Adrenal gland (tissue), 19 donors: ENCODE results near the gene RNF7. TPM values are rescaled to one million over a fixed set of nuclear protein-coding genes. Genes with fewer than 3 reads are reported as not detected.
"Not testable (repeated sequence)": the region's sequence is repeated elsewhere in the genome, so short reads cannot be mapped to it uniquely, and the experiment has no call there.

Experiments
- DNase-seq, 7 donors: peaks; one replicate each; pipeline ENCODE4 v3.0.0-alpha.2; 2019 to 2020
- H3K27ac ChIP-seq, 5 donors: fragments of 200-600 bp; sonication (generic) in 4 of 5; 1 replicate in 3 of 5; 2 replicates in 2 of 5; pipeline versions ENCODE4 v1.5.1 to v1.8.0; 2016 to 2020; ENCODE audit warnings: mild to moderate bottlenecking in 1 of 5
- H3K27me3 ChIP-seq: fragments of 200-600 bp; 2 replicates; pipeline ENCODE4 v1.8.0; 2021
- H3K36me3 ChIP-seq, 2 donors: fragments of 200-600 bp; replicated peaks in 1 of 2; 1 replicate in 1 of 2; 2 replicates in 1 of 2; pipeline versions ENCODE4 v1.5.1 to v1.8.0; 2018 to 2022
- H3K4me1 ChIP-seq, 2 donors: fragments of 200-600 bp; replicated peaks in 1 of 2; 1 replicate in 1 of 2; 2 replicates in 1 of 2; pipeline versions ENCODE4 v1.5.1 to v1.8.0; 2018 to 2021
- H3K4me3 ChIP-seq, 4 donors: fragments of 200-600 bp; sonication (generic) in 3 of 4; one replicate each; pipeline ENCODE4 v1.5.1; 2016 to 2018
- H3K9me3 ChIP-seq, 3 donors: fragments of 200-600 bp; sonication (generic) in 1 of 3; replicated peaks in 1 of 3; 1 replicate in 2 of 3; 2 replicates in 1 of 3; pipeline versions ENCODE4 v1.5.1 to v1.8.0; 2016 to 2021
- CTCF ChIP-seq, 6 experiments: fragments of 450-650 bp in 4 of 6; fragments of 200-600 bp in 2 of 6; sonication (generic) in 1 of 6; IDR thresholded peaks; 1 replicate in 5 of 6; 2 replicates in 1 of 6; pipeline versions ENCODE4 v1.5.1 to v1.8.0; 2016 to 2021; ENCODE audit warnings: antibody characterized with exemption in 6 of 6, mild to moderate bottlenecking in 2 of 6, moderate library complexity in 1 of 6
- POLR2A ChIP-seq, 2 donors: fragments of 450-650 bp; IDR thresholded peaks; one replicate each; pipeline ENCODE4 v1.6.1; 2017; ENCODE audit warnings: antibody characterized with exemption in 2 of 2, mild to moderate bottlenecking in 2 of 2, moderate library complexity in 1 of 2
- WGBS, 4 donors: extraction: QIAGEN DNeasy Blood & Tissue Kit in 2 of 4; methylation state at CpG; one replicate each; pipeline versions ENCODE4 v1.1.5 to v1.1.7; 2013 to 2017; 5-methylcytosine and 5-hydroxymethylcytosine counted together
- intact Hi-C, 2 donors: fragments of 100-400 bp; cut with DNase I; formaldehyde crosslinking; loops; one replicate each; pipeline versions ENCODE4 v1.14.1 to v1.15.0; 2022 to 2023
- long read RNA-seq, 10 donors: library from polyadenylated mRNA in 3 of 10; unstranded in 2 of 10; stranded (forward) in 1 of 10; transcript quantifications; one replicate each; pipeline ENCODE4 v2.0.0 and lab custom pipeline, GENCODE V29; 2021 to 2026
- polyA plus RNA-seq, 3 donors: library from polyadenylated mRNA; stranded (reverse); fragments of 200-250 nt in 2 of 3; fragments of 350-450 nt in 1 of 3; fragmentation: Illumina TruSeq in 1 of 3; extraction: RNeasy Lipid Tissue Mini Kit (QIAGEN cat#74804) in 1 of 3; gene quantifications; one replicate each; pipeline ENCODE4 v1.2.3, GENCODE V29; 2013 to 2014
- total RNA-seq, 9 donors: library from RNA; depleted of rRNA in 4 of 9; stranded (reverse); fragments of >200 nt in 4 of 9; fragments of 120-200 nt in 1 of 9; fragmentation: NEBNext Ultra II Directional in 1 of 9; extraction: Animal tissue kit (Norgen Biotek cat#: 25700) in 1 of 9; gene quantifications; one replicate each; pipeline versions ENCODE4 v1.1.0 to v1.2.4, GENCODE V29; 2013 to 2023
- donor health status: healthy with polysubstance abuse.
- donor health status: Bipolar disorder and iron deficiency.
- donor health status: DM: yes; HTN: yes; CAD: no.
- donor health status: DM: no; HTN: no; CAD: no.
- donor health status: DM: no; HTN: no; CAD: no.
- donor health status: DM: yes; HTN: yes; CAD: no.

The RNF7 gene
- total RNA-seq (100 to 1,000 TPM in 8 of 9 donors, 10 to 100 TPM in 1; 87.4 to 200 (median 127) TPM), polyA plus RNA-seq (100 to 1,000 TPM; 107 to 315 (median 247) TPM)
- long read RNA-seq, donor 1, transcript RNF7-202 (3 exons, 805 nt) = minor isoform, 32 of 276 reads
- long read RNA-seq, donor 1, transcript RNF7-201 (3 exons, 2,763 nt) = major isoform, 230 of 276 reads
- long read RNA-seq, donor 1, partial matches to known transcripts = 8 of 276 reads
- long read RNA-seq, donor 1, other reads (novel, unspliced or antisense) = 0 of 276 reads
- long read RNA-seq, donor 2, transcript RNF7-202 (3 exons, 805 nt) = minor isoform, 20 of 179 reads
- long read RNA-seq, donor 2, transcript RNF7-201 (3 exons, 2,763 nt) = major isoform, 153 of 179 reads
- long read RNA-seq, donor 2, transcript RNF7-205 (2 exons, 782 nt) = minor isoform, 6 of 179 reads
- long read RNA-seq, donor 2, partial matches to known transcripts = 0 of 179 reads
- long read RNA-seq, donor 2, other reads (novel, unspliced or antisense) = 0 of 179 reads
- long read RNA-seq, donor 3, transcript RNF7-201 (3 exons, 2,763 nt) = major isoform, 200 of 232 reads
- long read RNA-seq, donor 3, transcript RNF7-202 (3 exons, 805 nt) = minor isoform, 20 of 232 reads
- long read RNA-seq, donor 3, transcript RNF7-205 (2 exons, 782 nt) = minor isoform, 6 of 232 reads
- long read RNA-seq, donor 3, partial matches to known transcripts = 5 of 232 reads
- long read RNA-seq, donor 3, other reads (novel, unspliced or antisense) = 0 of 232 reads
- long read RNA-seq, donor 4, transcript RNF7-202 (3 exons, 805 nt) = minor isoform, 17 of 148 reads
- long read RNA-seq, donor 4, transcript RNF7-201 (3 exons, 2,763 nt) = major isoform, 129 of 148 reads
- long read RNA-seq, donor 4, partial matches to known transcripts = 0 of 148 reads
- long read RNA-seq, donor 4, other reads (novel, unspliced or antisense) = 0 of 148 reads
- long read RNA-seq, donor 5, transcript RNF7-202 (3 exons, 805 nt) = minor isoform, 26 of 243 reads
- long read RNA-seq, donor 5, transcript RNF7-201 (3 exons, 2,763 nt) = major isoform, 211 of 243 reads
- long read RNA-seq, donor 5, partial matches to known transcripts = 0 of 243 reads
- long read RNA-seq, donor 5, other reads (novel, unspliced or antisense) = 0 of 243 reads
- long read RNA-seq, donor 6, transcript RNF7-201 (3 exons, 2,763 nt) = major isoform, 60 of 68 reads
- long read RNA-seq, donor 6, partial matches to known transcripts = 0 of 68 reads
- long read RNA-seq, donor 6, other reads (novel, unspliced or antisense) = 1 of 68 reads
- long read RNA-seq, donor 7, transcript RNF7-202 (3 exons, 805 nt) = minor isoform, 8 of 134 reads
- long read RNA-seq, donor 7, transcript RNF7-201 (3 exons, 2,763 nt) = major isoform, 121 of 134 reads
- long read RNA-seq, donor 7, partial matches to known transcripts = 0 of 134 reads
- long read RNA-seq, donor 7, other reads (novel, unspliced or antisense) = 0 of 134 reads
- long read RNA-seq, donor 8, transcript RNF7-202 (3 exons, 805 nt) = minor isoform, 31 of 278 reads
- long read RNA-seq, donor 8, transcript RNF7-201 (3 exons, 2,763 nt) = major isoform, 241 of 278 reads
- long read RNA-seq, donor 8, partial matches to known transcripts = 0 of 278 reads
- long read RNA-seq, donor 8, other reads (novel, unspliced or antisense) = 0 of 278 reads
- long read RNA-seq, donor 9, transcript RNF7-201 (3 exons, 2,763 nt) = major isoform, 139 of 189 reads
- long read RNA-seq, donor 9, transcript RNF7-202 (3 exons, 805 nt) = minor isoform, 26 of 189 reads
- long read RNA-seq, donor 9, partial matches to known transcripts = 20 of 189 reads
- long read RNA-seq, donor 9, other reads (novel, unspliced or antisense) = 0 of 189 reads
- long read RNA-seq, donor 10, transcript RNF7-202 (3 exons, 805 nt) = minor isoform, 9 of 93 reads
- long read RNA-seq, donor 10, transcript RNF7-201 (3 exons, 2,763 nt) = major isoform, 72 of 93 reads
- long read RNA-seq, donor 10, partial matches to known transcripts = 11 of 93 reads
- long read RNA-seq, donor 10, other reads (novel, unspliced or antisense) = 0 of 93 reads

DNA sequence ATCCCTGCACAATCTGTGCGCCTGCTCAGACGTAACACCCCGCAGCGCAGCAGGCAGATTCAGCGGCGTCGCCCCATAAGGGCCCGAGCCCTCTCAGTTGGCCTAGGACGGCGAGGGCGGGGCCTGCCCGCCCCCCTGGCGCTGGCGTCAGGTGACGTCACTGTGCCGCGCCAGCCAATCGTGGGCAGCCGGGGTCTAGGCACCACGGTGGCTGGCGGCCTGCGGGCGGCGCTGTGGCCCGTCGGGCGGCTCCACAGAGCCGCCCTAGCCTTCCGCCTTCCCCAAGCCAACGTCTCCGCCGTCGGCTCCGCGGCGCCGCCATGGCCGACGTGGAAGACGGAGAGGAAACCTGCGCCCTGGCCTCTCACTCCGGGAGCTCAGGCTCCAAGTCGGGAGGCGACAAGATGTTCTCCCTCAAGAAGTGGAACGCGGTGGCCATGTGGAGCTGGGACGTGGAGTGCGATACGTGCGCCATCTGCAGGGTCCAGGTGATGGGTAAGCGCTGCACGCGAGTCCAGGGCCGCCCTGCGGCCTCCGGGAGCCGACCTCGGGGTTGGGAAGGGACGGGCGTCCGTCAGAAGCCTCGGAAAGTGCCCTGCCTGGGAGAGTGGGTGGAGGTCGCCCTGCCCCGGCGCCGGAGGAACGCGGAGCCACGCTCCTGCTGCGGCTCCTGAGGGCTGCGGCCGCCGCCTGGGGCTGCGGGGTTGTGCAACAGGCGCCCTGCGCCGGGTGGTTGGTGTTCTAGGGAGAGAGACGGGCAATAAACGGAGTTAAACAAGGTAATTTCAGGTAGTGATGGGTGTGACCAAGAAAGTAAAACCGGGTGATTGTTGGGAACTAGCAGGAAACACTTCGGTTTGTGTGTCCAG is at the start of gene RNF7:
Gene RNF7 (plus strand): TSS at position 277 of the 869 bp plus-strand sequence. CDS start 44 bp downstream, at position 321.
- no peaks in the 10 kb centered on the region for H3K36me3 ChIP-seq
- peak; percentile 67 to 98 (median 86) for TF ChIP-seq CTCF (IDR thresholded peaks at IDR 0.05)
- TF ChIP-seq POLR2A (IDR thresholded peaks at IDR 0.05) = peak; percentile 74 to 78
- H3K4me1 ChIP-seq = peaks cover 14 to 33% of the 10 kb centered on the region in 2 donors
- DNase-seq = peak; percentile 94 to 98 (median 96)
- no peaks in the 10 kb centered on the region for H3K9me3 ChIP-seq
- H3K4me3 ChIP-seq = peak within 1 kb of the TSS; percentile 52 to 100 (median 74)
- intact Hi-C loops = loop anchor here in 1 of 2 donors (5.0 to 10.0 kb wide), 2 partner anchors 137 to 174 kb away; partner anchors contain the start of gene ATP1B3
- peak within 1 kb of the TSS; percentile 86 to 95 (median 92) for H3K27ac ChIP-seq
- no peaks in the 10 kb centered on the region for H3K27me3 ChIP-seq
- 0% methylated on average over 20 to 81 of the region's 81 CpGs for WGBS, 4 donors

GRCh38 chr3:141690431-141691072 is 47.5 kb upstream of the RNF7 start:
- DNase-seq = no peak
- WGBS, 4 donors = 65 to 74% (median 69%) methylated on average over 4 of the region's 4 CpGs
- H3K36me3 ChIP-seq = no peaks in the 10 kb centered on the region
- no peak overlapping the region for H3K4me3 ChIP-seq
- no peaks in the 10 kb centered on the region for H3K9me3 ChIP-seq
- TF ChIP-seq CTCF (IDR thresholded peaks at IDR 0.05) (no peak), POLR2A (IDR thresholded peaks at IDR 0.05) (no peak)
- intact Hi-C loops = no loop called here
- H3K27me3 ChIP-seq = no peaks in the 10 kb centered on the region
- H3K27ac ChIP-seq = peak overlapping the region in 2 of 5 donors; percentile 18 to 66
- peaks cover 5 to 26% of the 10 kb centered on the region in 2 donors for H3K4me1 ChIP-seq

GRCh38 chr3:141691471-141691870 is 46.6 kb upstream of the RNF7 start:
- H3K4me3 ChIP-seq, intact Hi-C loops, H3K27me3 ChIP-seq, H3K9me3 ChIP-seq, H3K36me3 ChIP-seq: not testable (repeated sequence)
- peak; percentile 13 to 64 (median 43) for DNase-seq
- WGBS, 4 donors = 66 to 81% (median 70%) methylated on average over 3 of the region's 3 CpGs
- peaks cover under 1 to 18% of the 10 kb centered on the region in 2 donors for H3K4me1 ChIP-seq
- H3K27ac ChIP-seq = peak overlapping the region in 2 of 5 donors; percentile 66 to 68

DNA sequence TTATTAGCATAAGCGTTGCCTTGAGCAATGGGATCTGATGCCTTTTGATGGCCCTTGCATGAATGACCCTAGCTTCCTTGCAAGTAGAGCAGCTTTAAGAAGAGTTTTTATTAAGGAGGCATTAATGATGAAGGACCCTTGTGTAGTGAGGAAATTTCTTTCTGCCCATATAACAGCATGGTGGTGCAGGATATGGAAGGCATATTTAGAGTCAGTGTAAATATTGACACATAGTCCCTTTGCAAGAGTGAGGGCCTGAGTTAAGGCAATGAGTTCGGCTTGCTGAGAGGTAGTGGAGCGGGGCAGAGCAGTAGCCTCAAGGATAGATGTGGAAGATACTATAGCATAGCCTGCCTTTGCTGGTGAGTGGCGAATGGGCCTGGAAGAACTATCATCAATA is 45.1 kb upstream of the RNF7 start:
- H3K4me3 ChIP-seq, H3K27ac ChIP-seq, H3K9me3 ChIP-seq, H3K27me3 ChIP-seq, intact Hi-C loops, H3K36me3 ChIP-seq, DNase-seq: not testable (repeated sequence)
- WGBS, 4 donors = 83 to 99% (median 86%) methylated on average over 4 of the region's 4 CpGs
- H3K4me1 ChIP-seq = peaks cover 0 to 10% of the 10 kb centered on the region in 2 donors
